PC-3 (cell line): ENCODE results near the gene TIMP2. TPM values are rescaled to one million over a fixed set of nuclear protein-coding genes. Genes with fewer than 3 reads are reported as not detected.
A peak's percentile ranks its signal among the peaks of the same experiment; 100 is the strongest.

Source experiments
- ATAC-seq: fragments of 200-7000 bp; cut with Tn5 transposase; 2 replicates; pipeline ENCODE4 v1.9.1; 2020; ENCODE audit warnings: mild to moderate bottlenecking, moderate library complexity
- Bru-seq: library from RNA; stranded (reverse); fragments of 400-500 nt; gene quantifications from one replicate; lab custom pipeline; 2021; lab: Mats Ljungman, UMichigan
- BruChase-seq, 2 experiments: library from RNA; stranded (reverse); fragments of 400-500 nt; gene quantifications; one replicate each; lab custom pipeline; 2021; lab: Mats Ljungman, UMichigan
- BruUV-seq: library from RNA; stranded (reverse); fragments of 400-500 nt; replicated peaks from 2 replicates; lab custom pipeline; 2021; lab: Mats Ljungman, UMichigan
- CTCF ChIA-PET: fragments of 300-600 bp; sonication (Branson Sonifier 250); formaldehyde crosslinking; loops from one replicate; lab custom pipeline; 2022; ENCODE audit warnings: antibody characterized with exemption; lab: Charles Lee
- POLR2A ChIA-PET: fragments of 300-600 bp; sonication (Branson Sonifier 250); formaldehyde crosslinking; loops from one replicate; lab custom pipeline; 2022; ENCODE audit warnings: antibody characterized with exemption; ENCODE audit not compliant: unreplicated experiment; lab: Charles Lee
- DNase-seq: peaks from one replicate; pipeline ENCODE4 v3.0.0-alpha.2; 2015
- H2AFZ ChIP-seq: fragments of 300-600 bp; sonication (generic); 2 replicates; pipeline ENCODE4 v1.6.0; 2016; ENCODE audit warnings: antibody characterized with exemption, low read length
- H3F3A ChIP-seq: fragments of 300-600 bp; sonication (generic); one replicate; pipeline ENCODE4 v1.6.0; 2017; ENCODE audit warnings: antibody characterized with exemption, low read length, control low read depth, mild to moderate bottlenecking; ENCODE audit not compliant: unreplicated experiment
- H3K27ac ChIP-seq: fragments of 300-600 bp; sonication (generic); 2 replicates; pipeline ENCODE4 v1.5.1; 2016; ENCODE audit warnings: mild to moderate bottlenecking, low read length
- H3K27me3 ChIP-seq: fragments of 300-600 bp; sonication (generic); 2 replicates; pipeline ENCODE4 v1.6.1; 2016; ENCODE audit warnings: low read length, mixed read lengths
- H3K36me3 ChIP-seq: fragments of 300-600 bp; sonication (generic); 2 replicates; pipeline ENCODE4 v1.6.1; 2016; ENCODE audit warnings: low read depth, mixed run types, low read length, mixed read lengths
- H3K4me1 ChIP-seq: fragments of 300-600 bp; sonication (generic); 2 replicates; pipeline ENCODE4 v1.5.1; 2016; ENCODE audit warnings: low read length; ENCODE audit not compliant: insufficient read depth
- H3K4me2 ChIP-seq: fragments of 300-600 bp; sonication (generic); 2 replicates; pipeline ENCODE4 v1.6.0; 2016; ENCODE audit warnings: low read length
- H3K4me3 ChIP-seq: fragments of 300-600 bp; sonication (generic); 2 replicates; pipeline ENCODE4 v1.5.1; 2016; ENCODE audit warnings: mild to moderate bottlenecking, low read length, mixed read lengths
- H3K79me2 ChIP-seq: fragments of 300-600 bp; sonication (generic); 2 replicates; pipeline ENCODE4 v1.6.1; 2017; ENCODE audit warnings: low read length, mixed read lengths
- H3K9ac ChIP-seq: fragments of 300-600 bp; sonication (generic); 2 replicates; pipeline ENCODE4 v1.6.0; 2016; ENCODE audit warnings: mild to moderate bottlenecking, low read length
- H3K9me2 ChIP-seq: fragments of 300-600 bp; sonication (generic); replicated peaks from 2 replicates; pipeline ENCODE4 v1.6.1; 2016; ENCODE audit warnings: mixed run types, low read length, mixed read lengths
- H3K9me3 ChIP-seq: fragments of 300-600 bp; sonication (generic); 2 replicates; pipeline ENCODE4 v1.6.1; 2016; ENCODE audit warnings: low read length, mixed read lengths
- H4K20me1 ChIP-seq: fragments of 300-600 bp; sonication (generic); 2 replicates; pipeline ENCODE4 v1.6.1; 2016; ENCODE audit warnings: low read length, mixed read lengths
- CTCF ChIP-seq: fragments of 300-600 bp; sonication (generic); conservative IDR thresholded peaks from 2 replicates; pipeline ENCODE4 v1.5.1; 2017; ENCODE audit warnings: antibody characterized with exemption, low read depth, mild to moderate bottlenecking, low read length
- EZH2 ChIP-seq: fragments of 300-600 bp; sonication (generic); IDR thresholded peaks from one replicate; pipeline ENCODE4 v1.6.1; 2017; ENCODE audit warnings: antibody characterized with exemption, mild to moderate bottlenecking, low read length; ENCODE audit not compliant: unreplicated experiment
- EZH2phosphoT487 ChIP-seq: fragments of 300-600 bp; sonication (generic); IDR thresholded peaks from 2 replicates; pipeline ENCODE4 v1.6.1; 2018; ENCODE audit warnings: mild to moderate bottlenecking, antibody characterized with exemption, low read length, borderline replicate concordance
- intact Hi-C: fragments of 100-400 bp; cut with micrococcal nuclease; formaldehyde crosslinking; loops from 2 replicates; pipeline ENCODE4 v1.9.0; 2023
- long read RNA-seq: library from polyadenylated mRNA; unstranded; transcript quantifications from one replicate; pipeline ENCODE4 v2.0.0, GENCODE V29; 2021; ENCODE audit not compliant: unreplicated experiment
- total RNA-seq: library from RNA; depleted of rRNA; stranded (reverse); fragments of >200 nt; gene quantifications from 2 replicates; pipeline ENCODE4 v1.2.3, GENCODE V29; 2014; rRNA removed

The TIMP2 gene
- 60.1 and 62.5 TPM in 2 replicates for total RNA-seq
- percentile 82 among the genes with signal in this experiment for Bru-seq, nascent RNA
- percentile 86 among the genes with signal in this experiment for BruChase-seq, experiment 1, labeled RNA remaining after a 6-hour chase
- BruChase-seq, experiment 2, labeled RNA remaining after a 2-hour chase = percentile 83 among the genes with signal in this experiment
- long read RNA-seq, transcript TIMP2-201 (5 exons, 3,652 nt) = major isoform, 20 of 167 reads
- long read RNA-seq, partial matches to known transcripts = 1 of 167 reads
- long read RNA-seq, other reads (novel, unspliced or antisense) = 146 of 167 reads

DNA sequence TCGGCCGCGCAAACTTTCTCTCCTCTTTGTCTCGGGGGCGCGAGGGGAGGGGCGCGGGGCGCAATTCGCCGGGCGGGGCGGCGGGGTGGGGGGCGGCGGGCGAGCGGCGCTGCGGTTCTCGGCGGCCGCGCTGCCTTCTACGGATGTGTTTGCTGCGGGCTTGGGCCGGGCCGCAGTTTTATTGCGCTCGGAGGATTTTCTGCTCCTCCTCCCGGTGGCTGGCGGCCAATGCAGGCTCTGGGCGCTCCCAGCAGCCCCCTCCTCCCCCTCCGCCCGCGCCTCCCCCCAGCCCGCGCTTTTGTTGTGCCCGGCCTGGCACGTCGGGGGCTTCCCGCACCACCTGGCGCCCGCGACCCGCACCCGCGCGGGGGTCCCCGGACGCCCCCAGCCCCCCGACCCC, at the start of gene TIMP2:
TIMP2 (minus strand) TSS at position 154 of the 400 bp plus-strand sequence. CDS start 299 bp downstream, outside the sequence.
- no TSS peak for BruUV-seq
- Histone ChIP-seq H2AFZ (peak within 1 kb of the TSS; percentile 71), H3K79me2 (peaks cover 42% of the 10 kb centered on the region), H3K27ac (no peak within 1 kb of the TSS), H3K36me3 (no peaks in the 10 kb centered on the region), H3K4me3 (peak within 1 kb of the TSS; percentile 85), H3K4me2 (peak within 1 kb of the TSS; percentile 80), H3K9ac (peak within 1 kb of the TSS; percentile 50), H3K9me2 (no peaks in the 10 kb centered on the region), H3K9me3 (no peaks in the 10 kb centered on the region), H3K4me1 (peaks cover 17% of the 10 kb centered on the region), H3K27me3 (no peaks in the 10 kb centered on the region), H4K20me1 (no peaks in the 10 kb centered on the region), H3F3A (no peaks in the 10 kb centered on the region)
- intact Hi-C loops = loop anchor here (2.0 kb wide), 2 partner anchors 42 to 62 kb away; no protein-coding TSS in a partner anchor
- ChIA-PET POLR2A (no interaction called here), CTCF (no interaction called here)
- ATAC-seq (peak; percentile 56), DNase-seq (peak; percentile 86)
- no peak for TF ChIP-seq EZH2

- Histone ChIP-seq H3K4me3 (no peak overlapping the region), H3K9ac (no peak overlapping the region), H3F3A (no peaks in the 10 kb centered on the region), H3K9me3 (no peaks in the 10 kb centered on the region), H3K4me1 (peaks cover 9% of the 10 kb centered on the region), H3K4me2 (no peak overlapping the region), H3K27me3 (no peaks in the 10 kb centered on the region), H4K20me1 (no peaks in the 10 kb centered on the region), H3K9me2 (no peaks in the 10 kb centered on the region), H3K79me2 (peaks cover 8% of the 10 kb centered on the region; the same call in 1 of the 2 replicates), H3K36me3 (no peaks in the 10 kb centered on the region), H2AFZ (no peak overlapping the region), H3K27ac (no peak overlapping the region)
- DNase-seq = no peak
- no peak for ATAC-seq
- BruUV-seq = no TSS peak
- intact Hi-C loops = loop anchor here (5.0 kb wide), 1 partner anchor 42 kb away; no protein-coding TSS in a partner anchor
- CTCF ChIA-PET = no interaction called here
- POLR2A ChIA-PET = no interaction called here
- no peak for TF ChIP-seq EZH2
- TF ChIP-seq EZH2phosphoT487 = no peak
- TF ChIP-seq CTCF = no peak
Observed at GRCh38 chr17:78973792-78974520, 48.8 kb upstream of the TIMP2 start.

- Histone ChIP-seq H4K20me1 (no peaks in the 10 kb centered on the region), H3K27ac (no peak overlapping the region), H3K4me3 (no peak overlapping the region), H3K79me2 (peaks cover 2% of the 10 kb centered on the region; the same call in 1 of the 2 replicates), H3K4me1 (peaks cover 8% of the 10 kb centered on the region), H3K9me2 (no peaks in the 10 kb centered on the region), H3K27me3 (no peaks in the 10 kb centered on the region), H3F3A (no peaks in the 10 kb centered on the region), H3K9ac (no peak overlapping the region), H3K36me3 (no peaks in the 10 kb centered on the region), H3K4me2 (no peak overlapping the region), H2AFZ (no peak overlapping the region), H3K9me3 (no peaks in the 10 kb centered on the region)
- no TSS peak for BruUV-seq
- ChIA-PET POLR2A (no interaction called here), CTCF (interaction anchor here (0.6 kb wide), 1 partner anchor 107 kb away, joined by 3 read pairs; no protein-coding TSS in a partner anchor)
- intact Hi-C loops = loop anchor here (5.0 kb wide), 1 partner anchor 41 kb away; no protein-coding TSS in a partner anchor
- DNase-seq (no peak), ATAC-seq (no peak)
- TF ChIP-seq EZH2 (no peak), EZH2phosphoT487 (no peak), CTCF (no peak)
Observed at GRCh38 chr17:78973196-78973595, 48.0 kb upstream of the TIMP2 start.
